SK-N-SH (cell line): ENCODE data around the gene PALLD. TPM values are rescaled to one million over a fixed set of nuclear protein-coding genes. Genes with fewer than 3 reads are reported as not detected.

Experiments used
- CTCF ChIA-PET: fragments of 300-600, 350-600 bp; formaldehyde crosslinking; extraction: SDS; loops from one replicate; lab custom pipeline; 2021; lab: Yijun Ruan, JAX
- POLR2A ChIA-PET: fragments of 350-600 bp; sonication (Branson Sonifier 250); formaldehyde crosslinking; extraction: SDS; loops from one replicate; lab custom pipeline; 2020; ENCODE audit warnings: antibody characterized with exemption, inconsistent platforms; lab: Yijun Ruan, JAX
- DNase-seq: peaks from one replicate; pipeline ENCODE4 v3.0.0; 2012
- H2AFZ ChIP-seq: fragments of 200-600 bp; sonication (generic); 2 replicates; pipeline ENCODE4 v1.8.1; 2016; ENCODE audit warnings: antibody characterized with exemption, mild to moderate bottlenecking, low read depth
- H3F3A ChIP-seq: fragments of 200-600 bp; sonication (generic); replicated peaks from 2 replicates; pipeline ENCODE3; 2016; ENCODE audit warnings: antibody characterized with exemption, mild to moderate bottlenecking; ENCODE audit not compliant: insufficient read depth
- H3K27ac ChIP-seq, 2 experiments: fragments of 200-500 bp in 1 of 2; fragments of 200-600 bp in 1 of 2; sonication (Bioruptor generic) in 1 of 2; sonication (generic), shearing (Covaris generic) in 1 of 2; 2 replicates each; pipeline versions ENCODE4 v1.5.1 to v1.6.1; 2014 to 2016; ENCODE audit warnings: low read depth in 2 of 2, inconsistent platforms in 1 of 2, low read length in 1 of 2, mild to moderate bottlenecking in 1 of 2, mixed read lengths in 1 of 2
- H3K27me3 ChIP-seq: fragments of 200-600 bp; sonication (generic), shearing (Covaris generic); 2 replicates; pipeline ENCODE4 v1.6.1; 2016; ENCODE audit warnings: mixed run types; ENCODE audit not compliant: insufficient read depth
- H3K36me3 ChIP-seq, 2 experiments: fragments of 200-500 bp in 1 of 2; fragments of 200-600 bp in 1 of 2; sonication (Bioruptor generic) in 1 of 2; sonication (generic) in 1 of 2; replicated peaks in 1 of 2; 2 replicates each; pipeline versions ENCODE3 to v1.5.1; 2014 to 2016; ENCODE audit warnings: low read length in 1 of 2, mild to moderate bottlenecking in 1 of 2; ENCODE audit not compliant: insufficient read depth in 2 of 2, control insufficient read depth in 1 of 2
- H3K4me1 ChIP-seq, 2 experiments: fragments of 200-500 bp in 1 of 2; fragments of 200-600 bp in 1 of 2; sonication (Bioruptor generic) in 1 of 2; sonication (generic), shearing (Covaris generic) in 1 of 2; 2 replicates each; pipeline versions ENCODE4 v1.5.1 to v1.6.1; 2014 to 2016; ENCODE audit warnings: low read depth in 1 of 2, low read length in 1 of 2, mixed run types in 1 of 2; ENCODE audit not compliant: insufficient read depth in 2 of 2, control insufficient read depth in 1 of 2
- H3K4me2 ChIP-seq: fragments of 200-600 bp; sonication (generic), shearing (Covaris generic); 2 replicates; pipeline ENCODE4 v1.6.1; 2017; ENCODE audit warnings: mixed run types
- H3K4me3 ChIP-seq, 2 experiments: fragments of 200-500 bp in 1 of 2; fragments of 200-600 bp in 1 of 2; sonication (Bioruptor generic) in 1 of 2; sonication (generic), shearing (Covaris generic) in 1 of 2; 2 replicates each; pipeline versions ENCODE4 v1.5.1 to v1.8.1; 2014 to 2016; ENCODE audit warnings: low read depth in 2 of 2, inconsistent platforms in 1 of 2, low read length in 1 of 2, mild to moderate bottlenecking in 1 of 2, mixed read lengths in 1 of 2, moderate library complexity in 1 of 2
- H3K79me2 ChIP-seq: fragments of 200-600 bp; sonication (generic); 2 replicates; pipeline ENCODE4 v1.8.1; 2017; ENCODE audit warnings: mild to moderate bottlenecking; ENCODE audit not compliant: insufficient read depth
- H3K9ac ChIP-seq: fragments of 200-600 bp; sonication (generic); 2 replicates; pipeline ENCODE4 v1.6.1; 2017; ENCODE audit warnings: mixed run types
- H3K9me2 ChIP-seq: fragments of 200-600 bp; sonication (generic); 2 replicates; pipeline ENCODE4 v1.6.1; 2017; ENCODE audit warnings: mixed run types
- H3K9me3 ChIP-seq: fragments of 200-600 bp; sonication (generic); 2 replicates; pipeline ENCODE4 v1.6.1; 2017; ENCODE audit warnings: mixed run types, mild to moderate bottlenecking, moderate library complexity
- H4K20me1 ChIP-seq: fragments of 200-600 bp; sonication (generic); 2 replicates; pipeline ENCODE4 v1.6.1; 2017; ENCODE audit warnings: mild to moderate bottlenecking, mixed run types; ENCODE audit not compliant: insufficient read depth
- EZH2phosphoT487 ChIP-seq: fragments of 200-600 bp; sonication (generic); IDR thresholded peaks from 2 replicates; pipeline ENCODE4 v1.6.1; 2017; ENCODE audit warnings: low read depth, mixed run types, mild to moderate bottlenecking, antibody characterized with exemption, moderate library complexity, borderline replicate concordance
- FOSL2 ChIP-seq: IDR thresholded peaks from 2 replicates; pipeline ENCODE4 v1.4.0; 2012; ENCODE audit warnings: low read depth, mild to moderate bottlenecking, moderate library complexity, borderline replicate concordance
- FOXJ3 ChIP-seq: sonication (generic); formaldehyde crosslinking; IDR thresholded peaks from 2 replicates; pipeline ENCODE4 v1.5.1; 2020; ENCODE audit warnings: mild to moderate bottlenecking, missing genetic modification reagents
- JUND ChIP-seq: IDR thresholded peaks from 2 replicates; pipeline ENCODE4 v1.4.0; 2012
- MXI1 ChIP-seq: IDR thresholded peaks from 2 replicates; pipeline ENCODE4 v1.6.1; 2012; ENCODE audit warnings: mild to moderate bottlenecking, low read depth, low read length, improper control_type of control experiment
- NFIC ChIP-seq: IDR thresholded peaks from 2 replicates; pipeline ENCODE4 v1.4.0; 2012; ENCODE audit warnings: borderline replicate concordance
- PBX3 ChIP-seq: IDR thresholded peaks from 2 replicates; pipeline ENCODE4; 2012
- SMC3 ChIP-seq: IDR thresholded peaks from 2 replicates; pipeline ENCODE4 v1.6.1; 2012; ENCODE audit warnings: low read depth, low read length, improper control_type of control experiment
- TCF12 ChIP-seq: IDR thresholded peaks from 2 replicates; pipeline ENCODE4 v1.4.0; 2012
- WGBS: methylation state at CpG from one replicate; pipeline ENCODE4 v1.1.6; 2017; ENCODE audit warnings: low lambda C conversion rate; 5-methylcytosine and 5-hydroxymethylcytosine counted together
- polyA plus RNA-seq, 3 experiments: library from polyadenylated mRNA; depleted of rRNA; stranded (reverse); fragments of >200 nt; gene quantifications; 2 replicates each; pipeline ENCODE4 v1.2.3, GENCODE V29; 2012

PALLD gene
- polyA plus RNA-seq, 1 of the 3 experiments (the other 2 are of a cell fraction), result 33.0 TPM

- Histone ChIP-seq H3K36me3 (peaks cover 16 to 48% of the 10 kb centered on the region in 2 experiments), H3K9ac (no peak overlapping the region), H4K20me1 (peaks cover 23% of the 10 kb centered on the region), H3K9me3 (no peaks in the 10 kb centered on the region), H2AFZ (no peak overlapping the region), H3K4me2 (no peak overlapping the region), H3K79me2 (peaks cover 99% of the 10 kb centered on the region), H3K27me3 (no peaks in the 10 kb centered on the region), H3K4me1 (peaks cover 5 to 26% of the 10 kb centered on the region in 2 experiments; a peak in 2 of 4 replicates), H3F3A (peaks cover 42% of the 10 kb centered on the region), H3K27ac (peak overlapping the region in 1 of 2 experiments; percentile 85; a peak in 1 of 4 replicates), H3K9me2 (no peaks in the 10 kb centered on the region), H3K4me3 (no peak overlapping the region)
- POLR2A ChIA-PET, result no interaction called here
- TF ChIP-seq NFIC, result no peak
- no peak for TF ChIP-seq MXI1
- no peak for TF ChIP-seq EZH2phosphoT487
- no peak for TF ChIP-seq FOXJ3 (CRISPR knock-in tag)
- 95% methylated on average over 7 of the region's 7 CpGs for WGBS
- CTCF ChIA-PET, result no interaction called here
- no peak for DNase-seq
These were observed 362.2 kb downstream of the PALLD start for GRCh38 chr4:168859100-168859499.

GRCh38 chr4:168859888-168860694 is 363.2 kb downstream of the PALLD start:
- H3K4me2 ChIP-seq, result no peak overlapping the region
- peaks cover 47% of the 10 kb centered on the region for H3F3A ChIP-seq
- no peaks in the 10 kb centered on the region for H3K27me3 ChIP-seq
- no peaks in the 10 kb centered on the region for H3K9me2 ChIP-seq
- H4K20me1 ChIP-seq, result peaks cover 23% of the 10 kb centered on the region
- POLR2A ChIA-PET, result no interaction called here
- peak; percentile 51 for TF ChIP-seq PBX3
- peak; percentile 25; the same call in 1 of the 2 replicates for TF ChIP-seq JUND
- peak; percentile 57; the same call in 1 of the 2 replicates for TF ChIP-seq FOSL2
- TF ChIP-seq TCF12, result no peak
- no peaks in the 10 kb centered on the region for H3K9me3 ChIP-seq
- peaks cover 99% of the 10 kb centered on the region for H3K79me2 ChIP-seq
- H3K27ac ChIP-seq, result peak overlapping the region in 1 of 2 experiments; percentile 43; a peak in 1 of 4 replicates
- H3K36me3 ChIP-seq, result peaks cover 10 to 38% of the 10 kb centered on the region in 2 experiments
- no peak for DNase-seq
- 86% methylated on average over 9 of the region's 9 CpGs for WGBS
- H3K4me1 ChIP-seq, result peaks cover 7 to 28% of the 10 kb centered on the region in 2 experiments; a peak in 2 of 4 replicates
- CTCF ChIA-PET, result interaction anchor here (1.4 kb wide), 1 partner anchor 14 kb away, joined by 5 read pairs; no protein-coding TSS in a partner anchor
- no peak overlapping the region for H3K9ac ChIP-seq
- no peak overlapping the region for H3K4me3 ChIP-seq
- H2AFZ ChIP-seq, result no peak overlapping the region

- H3K36me3 ChIP-seq, result peaks cover 7 to 31% of the 10 kb centered on the region in 2 experiments
- DNase-seq, result no peak
- no peaks in the 10 kb centered on the region for H3K27me3 ChIP-seq
- WGBS, result 94% methylated on average over 3 of the region's 3 CpGs
- H3K9me3 ChIP-seq, result no peaks in the 10 kb centered on the region
- H3K4me1 ChIP-seq, result peaks cover 9 to 32% of the 10 kb centered on the region in 2 experiments; a peak in 3 of 4 replicates
- ChIA-PET POLR2A (interaction anchor here (0.6 kb wide), 1 partner anchor 22 kb away, joined by 3 read pairs; no protein-coding TSS in a partner anchor), CTCF (interaction anchor here (1.4 kb wide), 1 partner anchor 13 kb away, joined by 5 read pairs; no protein-coding TSS in a partner anchor)
- no peak overlapping the region for H3K9ac ChIP-seq
- no peak overlapping the region for H2AFZ ChIP-seq
- H3K4me3 ChIP-seq, result no peak overlapping the region
- no peak overlapping the region for H3K4me2 ChIP-seq
- no peaks in the 10 kb centered on the region for H3K9me2 ChIP-seq
- peaks cover 99% of the 10 kb centered on the region for H3K79me2 ChIP-seq
- TF ChIP-seq EZH2phosphoT487 (no peak), SMC3 (no peak)
- TF ChIP-seq, all 33 proteins: peak for 0
- Histone ChIP-seq H3F3A (peaks cover 45% of the 10 kb centered on the region), H3K27ac (peak overlapping the region in 1 of 2 experiments; percentile 43; a peak in 2 of 4 replicates), H4K20me1 (peaks cover 22% of the 10 kb centered on the region)
These were observed 364.0 kb downstream of the PALLD start for GRCh38 chr4:168860827-168861226.
